ENCODE results near the gene KCTD16. TPM values are rescaled to one million over a fixed set of nuclear protein-coding genes. Genes with fewer than 3 reads are reported as not detected.

The KCTD16 gene
- total RNA-seq, 2 experiments from 2014 or later: not detected

GRCh38 chr5:144463481-144464223 is 293.0 kb downstream of the KCTD16 start:
- no peaks in the 10 kb centered on the region for H3K4me1 Mint-ChIP-seq
- no peaks in the 10 kb centered on the region for H3K36me3 Mint-ChIP-seq (ENCODE audit: low read depth)
- H3K27ac Mint-ChIP-seq: no peak overlapping the region
- no peaks in the 10 kb centered on the region for H3K27me3 Mint-ChIP-seq
- no peak overlapping the region for H3K4me3 Mint-ChIP-seq
- CTCF ChIA-PET: no interaction called here
- no peak for DNase-seq
- POLR2A ChIA-PET: no interaction called here
- no peaks in the 10 kb centered on the region for H3K9me3 Mint-ChIP-seq

GRCh38 chr5:144464306-144464705 is 293.6 kb downstream of the KCTD16 start:
- POLR2A ChIA-PET: no interaction called here
- Mint-ChIP-seq H3K9me3 (no peaks in the 10 kb centered on the region), H3K4me3 (no peak overlapping the region), H3K4me1 (no peaks in the 10 kb centered on the region), H3K27me3 (no peaks in the 10 kb centered on the region), H3K27ac (no peak overlapping the region), H3K36me3 (ENCODE audit: low read depth) (no peaks in the 10 kb centered on the region)
- CTCF ChIA-PET: no interaction called here
- DNase-seq: no peak

- Mint-ChIP-seq H3K27me3 (no peaks in the 10 kb centered on the region), H3K4me1 (no peaks in the 10 kb centered on the region), H3K36me3 (ENCODE audit: low read depth) (no peaks in the 10 kb centered on the region), H3K27ac (no peak overlapping the region), H3K4me3 (no peak overlapping the region), H3K9me3 (no peaks in the 10 kb centered on the region)
- ChIA-PET CTCF (no interaction called here), POLR2A (no interaction called here)
- DNase-seq: no peak
Measured at GRCh38 chr5:144465441-144465840, 294.8 kb downstream of the KCTD16 start.

GRCh38 chr5:144467792-144468191 is 297.1 kb downstream of the KCTD16 start:
- CTCF ChIA-PET: no interaction called here
- H3K27ac Mint-ChIP-seq: no peak overlapping the region
- no peaks in the 10 kb centered on the region for H3K4me1 Mint-ChIP-seq

GRCh38 chr5:144468571-144468970 is 297.9 kb downstream of the KCTD16 start:
- CTCF ChIA-PET: no interaction called here
- no peaks in the 10 kb centered on the region for H3K36me3 Mint-ChIP-seq (ENCODE audit: low read depth)
- no peak for DNase-seq
- no peaks in the 10 kb centered on the region for H3K9me3 Mint-ChIP-seq
- no peaks in the 10 kb centered on the region for H3K27me3 Mint-ChIP-seq
- POLR2A ChIA-PET: no interaction called here
- H3K4me3 Mint-ChIP-seq: no peak overlapping the region
- H3K27ac Mint-ChIP-seq: no peak overlapping the region
- H3K4me1 Mint-ChIP-seq: no peaks in the 10 kb centered on the region

More at GRCh38 chr5:144467792-144468191, 297.1 kb downstream of the KCTD16 start:
- POLR2A ChIA-PET: no interaction called here
- Mint-ChIP-seq H3K27me3 (no peaks in the 10 kb centered on the region), H3K9me3 (no peaks in the 10 kb centered on the region), H3K36me3 (ENCODE audit: low read depth) (no peaks in the 10 kb centered on the region), H3K4me3 (no peak overlapping the region)
- no peak for DNase-seq

- no peak for DNase-seq
- Mint-ChIP-seq H3K4me3 (no peak overlapping the region), H3K27me3 (no peaks in the 10 kb centered on the region), H3K9me3 (no peaks in the 10 kb centered on the region), H3K27ac (no peak overlapping the region), H3K4me1 (no peaks in the 10 kb centered on the region), H3K36me3 (ENCODE audit: low read depth) (no peaks in the 10 kb centered on the region)
- CTCF ChIA-PET: no interaction called here
- POLR2A ChIA-PET: no interaction called here
Measured at GRCh38 chr5:144469106-144469505, 298.4 kb downstream of the KCTD16 start.

- no peak for DNase-seq
- Mint-ChIP-seq H3K4me1 (no peaks in the 10 kb centered on the region), H3K9me3 (no peaks in the 10 kb centered on the region), H3K27ac (no peak overlapping the region), H3K27me3 (no peaks in the 10 kb centered on the region), H3K4me3 (no peak overlapping the region), H3K36me3 (ENCODE audit: low read depth) (no peaks in the 10 kb centered on the region)
- CTCF ChIA-PET: no interaction called here
- POLR2A ChIA-PET: no interaction called here
Measured at GRCh38 chr5:144472221-144472620, 301.5 kb downstream of the KCTD16 start.

GRCh38 chr5:144473650-144474049 is 303.0 kb downstream of the KCTD16 start:
- CTCF ChIA-PET: no interaction called here
- no peak for DNase-seq
- H3K36me3 Mint-ChIP-seq (ENCODE audit: low read depth): no peaks in the 10 kb centered on the region
- no peaks in the 10 kb centered on the region for H3K4me1 Mint-ChIP-seq
- no peak overlapping the region for H3K4me3 Mint-ChIP-seq
- POLR2A ChIA-PET: no interaction called here
- H3K27me3 Mint-ChIP-seq: no peaks in the 10 kb centered on the region
- no peaks in the 10 kb centered on the region for H3K9me3 Mint-ChIP-seq
- H3K27ac Mint-ChIP-seq: no peak overlapping the region

GRCh38 chr5:144478565-144478964 is 307.9 kb downstream of the KCTD16 start:
- no peak overlapping the region for H3K4me3 Mint-ChIP-seq
- POLR2A ChIA-PET: no interaction called here
- H3K27ac Mint-ChIP-seq: no peak overlapping the region
- H3K27me3 Mint-ChIP-seq: no peaks in the 10 kb centered on the region
- no peak for DNase-seq
- CTCF ChIA-PET: interaction anchor here (0.7 kb wide), 1 partner anchor 258 kb away, joined by 3 read pairs; no protein-coding TSS in a partner anchor
- no peaks in the 10 kb centered on the region for H3K9me3 Mint-ChIP-seq
- H3K36me3 Mint-ChIP-seq (ENCODE audit: low read depth): no peaks in the 10 kb centered on the region
- no peaks in the 10 kb centered on the region for H3K4me1 Mint-ChIP-seq

- DNase-seq: no peak
- Mint-ChIP-seq H3K27ac (no peak overlapping the region), H3K4me3 (no peak overlapping the region), H3K27me3 (no peaks in the 10 kb centered on the region), H3K4me1 (no peaks in the 10 kb centered on the region), H3K9me3 (no peaks in the 10 kb centered on the region), H3K36me3 (ENCODE audit: low read depth) (no peaks in the 10 kb centered on the region)
- POLR2A ChIA-PET: no interaction called here
- CTCF ChIA-PET: no interaction called here
Measured at GRCh38 chr5:144481861-144482260, 311.2 kb downstream of the KCTD16 start.

GRCh38 chr5:144484124-144484897 is 313.6 kb downstream of the KCTD16 start:
- no peak for DNase-seq
- CTCF ChIA-PET: no interaction called here
- Mint-ChIP-seq H3K4me1 (no peaks in the 10 kb centered on the region), H3K9me3 (no peaks in the 10 kb centered on the region), H3K4me3 (no peak overlapping the region), H3K27me3 (no peaks in the 10 kb centered on the region), H3K36me3 (ENCODE audit: low read depth) (no peaks in the 10 kb centered on the region), H3K27ac (no peak overlapping the region)
- POLR2A ChIA-PET: no interaction called here

- Mint-ChIP-seq H3K9me3 (peaks cover 2% of the 10 kb centered on the region), H3K27ac (no peak overlapping the region), H3K4me3 (no peak overlapping the region), H3K36me3 (ENCODE audit: low read depth) (no peaks in the 10 kb centered on the region), H3K4me1 (no peaks in the 10 kb centered on the region), H3K27me3 (no peaks in the 10 kb centered on the region)
- ChIA-PET CTCF (no interaction called here), POLR2A (no interaction called here)
- DNase-seq: no peak
Measured at GRCh38 chr5:144485540-144485939, 314.9 kb downstream of the KCTD16 start.

- H3K27me3 Mint-ChIP-seq: no peaks in the 10 kb centered on the region
- no peaks in the 10 kb centered on the region for H3K4me1 Mint-ChIP-seq
- H3K9me3 Mint-ChIP-seq: peaks cover 8% of the 10 kb centered on the region
- no peak for DNase-seq
- ChIA-PET POLR2A (no interaction called here), CTCF (no interaction called here)
- no peaks in the 10 kb centered on the region for H3K36me3 Mint-ChIP-seq (ENCODE audit: low read depth)
- H3K27ac Mint-ChIP-seq: no peak overlapping the region
- no peak overlapping the region for H3K4me3 Mint-ChIP-seq
Measured at GRCh38 chr5:144487207-144487606, 316.5 kb downstream of the KCTD16 start.

- no peak overlapping the region for H3K4me3 Mint-ChIP-seq
- H3K27me3 Mint-ChIP-seq: no peaks in the 10 kb centered on the region
- DNase-seq: no peak
- H3K27ac Mint-ChIP-seq: no peak overlapping the region
- no peaks in the 10 kb centered on the region for H3K4me1 Mint-ChIP-seq
- H3K9me3 Mint-ChIP-seq: peaks cover 10% of the 10 kb centered on the region
- POLR2A ChIA-PET: no interaction called here
- CTCF ChIA-PET: no interaction called here
- no peaks in the 10 kb centered on the region for H3K36me3 Mint-ChIP-seq (ENCODE audit: low read depth)
Measured at GRCh38 chr5:144487761-144488160, 317.1 kb downstream of the KCTD16 start.
